AG09319 (cell line): ENCODE measurements around the gene WSCD2.

Experiments
- DNase-seq: peaks from one replicate; pipeline ENCODE4 v3.0.0-alpha.2; 2010; ENCODE audit warnings: low read depth; ENCODE audit errors: extremely low read depth
- TF ChIP-seq, protein P1 (sequence below): IDR thresholded peaks from 2 replicates; pipeline ENCODE4 v1.5.1; 2011; ENCODE audit warnings: low read depth, mild to moderate bottlenecking, inconsistent platforms, low read length, moderate library complexity

WSCD2 gene

DNA sequence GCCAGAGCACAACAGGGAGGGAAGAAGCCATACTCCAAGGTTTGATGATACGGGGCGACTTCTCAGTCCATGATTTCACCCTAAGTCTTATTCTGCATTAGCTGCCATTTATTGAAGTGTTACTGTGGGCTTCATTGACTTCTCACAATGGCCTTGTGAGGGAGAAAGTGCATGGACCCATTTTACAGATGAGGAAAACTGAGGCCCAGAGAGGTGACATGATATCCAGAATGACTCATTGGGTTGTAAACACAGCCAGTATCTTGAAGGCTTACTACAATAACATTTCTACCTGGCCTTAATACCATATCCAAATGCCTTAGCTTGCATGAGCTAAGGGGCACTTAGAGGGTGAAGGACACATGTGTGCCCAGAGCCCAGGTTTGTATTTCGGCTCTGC, 109.4 kb downstream of the WSCD2 start:
- no peak for DNase-seq
- TF ChIP-seq, protein P1, sequence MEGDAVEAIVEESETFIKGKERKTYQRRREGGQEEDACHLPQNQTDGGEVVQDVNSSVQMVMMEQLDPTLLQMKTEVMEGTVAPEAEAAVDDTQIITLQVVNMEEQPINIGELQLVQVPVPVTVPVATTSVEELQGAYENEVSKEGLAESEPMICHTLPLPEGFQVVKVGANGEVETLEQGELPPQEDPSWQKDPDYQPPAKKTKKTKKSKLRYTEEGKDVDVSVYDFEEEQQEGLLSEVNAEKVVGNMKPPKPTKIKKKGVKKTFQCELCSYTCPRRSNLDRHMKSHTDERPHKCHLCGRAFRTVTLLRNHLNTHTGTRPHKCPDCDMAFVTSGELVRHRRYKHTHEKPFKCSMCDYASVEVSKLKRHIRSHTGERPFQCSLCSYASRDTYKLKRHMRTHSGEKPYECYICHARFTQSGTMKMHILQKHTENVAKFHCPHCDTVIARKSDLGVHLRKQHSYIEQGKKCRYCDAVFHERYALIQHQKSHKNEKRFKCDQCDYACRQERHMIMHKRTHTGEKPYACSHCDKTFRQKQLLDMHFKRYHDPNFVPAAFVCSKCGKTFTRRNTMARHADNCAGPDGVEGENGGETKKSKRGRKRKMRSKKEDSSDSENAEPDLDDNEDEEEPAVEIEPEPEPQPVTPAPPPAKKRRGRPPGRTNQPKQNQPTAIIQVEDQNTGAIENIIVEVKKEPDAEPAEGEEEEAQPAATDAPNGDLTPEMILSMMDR, result no peak

DNA sequence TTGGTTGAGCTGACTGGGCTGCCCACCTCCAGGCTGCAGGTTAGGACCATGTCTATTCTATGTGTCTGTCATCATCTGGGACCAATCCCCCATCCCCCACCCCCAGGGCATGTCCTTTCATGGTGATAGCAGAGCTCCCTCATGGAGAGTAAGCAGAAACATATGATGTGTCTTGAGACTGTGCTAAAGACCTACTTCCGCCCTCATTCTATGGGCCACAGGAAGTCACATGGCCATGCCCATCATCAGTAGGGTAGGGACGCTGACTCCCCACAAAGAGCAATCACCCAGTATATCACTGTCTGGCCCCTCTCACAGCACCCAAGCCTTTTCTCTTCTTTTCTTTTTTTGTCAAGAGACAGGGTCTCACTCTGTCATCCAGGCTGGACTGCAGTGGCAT, 110.3 kb downstream of the WSCD2 start:
- TF ChIP-seq, protein P1, result no peak
- DNase-seq, result no peak

- TF ChIP-seq, protein P1, result no peak
- DNase-seq, result no peak
These were observed 111.1 kb downstream of the WSCD2 start for GRCh38 chr12:108240027-108240785.

- TF ChIP-seq, protein P1, result no peak
These were observed 111.8 kb downstream of the WSCD2 start for GRCh38 chr12:108240928-108241327.

DNA sequence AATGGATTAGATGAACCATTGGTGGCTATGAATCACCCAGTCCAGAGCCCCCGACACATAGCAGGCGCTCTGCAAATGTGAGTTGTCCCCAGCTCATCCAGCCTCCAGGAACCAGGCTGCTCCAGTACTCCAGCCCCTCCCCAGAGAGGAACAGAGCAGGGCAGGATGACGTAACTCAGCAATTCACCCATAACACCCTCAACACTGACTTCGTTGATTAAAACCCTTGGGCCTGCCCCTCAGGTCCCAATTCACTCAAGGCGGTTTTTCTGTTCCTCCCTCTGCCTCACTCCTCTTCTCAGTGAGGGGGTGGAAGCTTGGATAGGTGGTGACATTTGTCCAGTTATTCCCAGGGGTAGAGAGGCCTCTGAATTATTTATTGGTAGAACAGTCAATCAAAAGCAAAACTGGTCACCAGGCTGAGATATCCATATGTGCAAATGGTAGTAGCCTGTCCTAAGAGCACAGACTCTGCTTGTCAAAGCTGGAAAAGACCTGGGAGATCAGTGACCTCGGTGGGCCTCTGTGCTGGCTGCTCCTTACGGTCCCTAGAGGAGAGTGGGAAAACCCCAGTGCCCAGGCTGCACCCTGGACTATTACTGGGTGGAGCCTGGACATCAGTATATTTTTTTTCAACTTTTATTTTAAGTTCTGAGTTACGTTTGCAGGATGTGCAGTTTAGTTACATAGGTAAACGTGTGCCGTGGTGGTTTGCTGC, 113.1 kb downstream of the WSCD2 start:
- TF ChIP-seq, protein P1, result no peak

More at GRCh38 chr12:108240928-108241327, 111.8 kb downstream of the WSCD2 start:
- no peak for DNase-seq

DNA sequence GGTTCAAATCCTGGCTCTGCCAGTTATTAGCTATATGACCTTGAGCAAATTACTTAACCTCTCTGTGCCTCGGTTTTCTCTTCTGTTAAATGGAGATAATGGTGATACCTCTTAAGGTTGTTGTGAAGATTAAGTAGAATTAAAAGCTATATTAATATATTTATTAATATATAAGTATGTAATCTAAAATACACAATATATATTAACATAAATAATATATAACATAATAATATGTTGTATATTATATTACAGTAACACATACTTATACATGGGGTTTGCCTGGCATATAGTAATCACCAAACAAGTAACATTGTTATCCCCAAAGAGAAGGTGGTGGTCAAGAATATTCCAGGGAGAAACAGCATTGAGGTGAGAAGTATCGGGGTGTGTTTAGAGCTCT, 118.0 kb downstream of the WSCD2 start:
- no peak for DNase-seq

More for the DNA sequence above, 113.1 kb downstream of the WSCD2 start:
- DNase-seq, result no peak

More for the DNA sequence above, 118.0 kb downstream of the WSCD2 start:
- TF ChIP-seq, protein P1, result no peak
